Glutamatergic neuron (in vitro differentiated cells): ENCODE measurements around the gene NIPAL4. TPM values are rescaled to one million over a fixed set of nuclear protein-coding genes. Genes with fewer than 3 reads are reported as not detected.
"Not testable (repeated sequence)": the region's sequence is repeated elsewhere in the genome, so short reads cannot be mapped to it uniquely, and the experiment has no call there.

Source experiments
- DNase-seq: peaks from one replicate; pipeline ENCODE4 v3.0.0; 2022
- H3K27ac Mint-ChIP-seq: one replicate; pipeline ENCODE4 v1.8.0; 2020; ENCODE audit warnings: mild to moderate bottlenecking, mixed read lengths, inconsistent platforms; ENCODE audit not compliant: unreplicated experiment
- H3K27me3 Mint-ChIP-seq: one replicate; pipeline ENCODE4 v1.8.0; 2020; ENCODE audit warnings: mild to moderate bottlenecking, moderate library complexity, mixed read lengths, inconsistent platforms; ENCODE audit not compliant: unreplicated experiment
- H3K36me3 Mint-ChIP-seq: one replicate; pipeline ENCODE4 v1.8.0; 2020; ENCODE audit warnings: mild to moderate bottlenecking, mixed read lengths, inconsistent platforms; ENCODE audit not compliant: unreplicated experiment
- H3K4me1 Mint-ChIP-seq: one replicate; pipeline ENCODE4 v1.8.0; 2020; ENCODE audit warnings: mild to moderate bottlenecking, low read depth, mixed read lengths, inconsistent platforms; ENCODE audit not compliant: unreplicated experiment
- H3K4me3 Mint-ChIP-seq: one replicate; pipeline ENCODE4 v1.8.0; 2020; ENCODE audit warnings: mild to moderate bottlenecking, mixed read lengths, inconsistent platforms; ENCODE audit not compliant: unreplicated experiment
- H3K9me3 Mint-ChIP-seq: one replicate; pipeline ENCODE4 v1.8.0; 2020; ENCODE audit warnings: mild to moderate bottlenecking, moderate library complexity, mixed read lengths, inconsistent platforms; ENCODE audit not compliant: unreplicated experiment
- CTCF ChIP-seq: fragments of 200-600 bp; sonication (generic); IDR thresholded peaks from one replicate; pipeline ENCODE4 v1.5.0; 2021; ENCODE audit not compliant: partially characterized antibody, unreplicated experiment
- long read RNA-seq: library from polyadenylated mRNA; unstranded; transcript quantifications from one replicate; pipeline ENCODE4 v2.0.0, GENCODE V29; 2020; ENCODE audit not compliant: unreplicated experiment
- total RNA-seq: library from RNA; stranded (reverse); fragmentation: NEBNext Ultra II Directional; extraction: Animal tissue kit (Norgen Biotek cat#: 25700); gene quantifications from one replicate; pipeline ENCODE4 v1.2.1, GENCODE V29; 2021; ENCODE audit not compliant: unreplicated experiment

The NIPAL4 gene
- total RNA-seq = not detected
- long read RNA-seq = 0 reads

GRCh38 chr5:157459715-157460599 lies at the start of gene NIPAL4:
Gene NIPAL4 (plus strand): TSS chr5:157460213. CDS start chr5:157460321, 108 bp downstream.
- no peaks in the 10 kb centered on the region for H3K36me3 Mint-ChIP-seq
- H3K9me3 Mint-ChIP-seq = no peaks in the 10 kb centered on the region
- H3K27me3 Mint-ChIP-seq = peaks cover 16% of the 10 kb centered on the region
- no peak for TF ChIP-seq CTCF
- DNase-seq = peak; percentile 34
- H3K4me3 Mint-ChIP-seq = peak within 1 kb of the TSS; percentile 74
- H3K27ac Mint-ChIP-seq = no peak within 1 kb of the TSS
- peaks cover 3% of the 10 kb centered on the region for H3K4me1 Mint-ChIP-seq

GRCh38 chr5:157415838-157416237 lies 44.2 kb upstream of the NIPAL4 start:
- Mint-ChIP-seq H3K36me3 (peaks cover 5% of the 10 kb centered on the region), H3K27me3 (peaks cover 2% of the 10 kb centered on the region), H3K27ac (no peak overlapping the region), H3K4me1 (no peaks in the 10 kb centered on the region), H3K4me3 (no peak overlapping the region), H3K9me3 (peaks cover 3% of the 10 kb centered on the region)
- no peak for DNase-seq
- no peak for TF ChIP-seq CTCF

- not testable (repeated sequence) for H3K27me3 Mint-ChIP-seq, H3K27ac Mint-ChIP-seq, H3K36me3 Mint-ChIP-seq, DNase-seq, H3K4me3 Mint-ChIP-seq, H3K4me1 Mint-ChIP-seq, H3K9me3 Mint-ChIP-seq
These were observed 40.5 kb upstream of the NIPAL4 start for GRCh38 chr5:157419521-157419920.

GRCh38 chr5:157429920-157430319 lies 30.1 kb upstream of the NIPAL4 start:
- not testable (repeated sequence) for H3K36me3 Mint-ChIP-seq, H3K27ac Mint-ChIP-seq, H3K4me1 Mint-ChIP-seq, H3K27me3 Mint-ChIP-seq, DNase-seq, H3K4me3 Mint-ChIP-seq, H3K9me3 Mint-ChIP-seq

GRCh38 chr5:157431544-157432200 lies 28.3 kb upstream of the NIPAL4 start:
- no peak overlapping the region for H3K4me3 Mint-ChIP-seq
- no peaks in the 10 kb centered on the region for H3K9me3 Mint-ChIP-seq
- DNase-seq = no peak
- H3K4me1 Mint-ChIP-seq = no peaks in the 10 kb centered on the region
- no peaks in the 10 kb centered on the region for H3K36me3 Mint-ChIP-seq
- TF ChIP-seq CTCF = peak; percentile 39
- H3K27ac Mint-ChIP-seq = no peak overlapping the region
- H3K27me3 Mint-ChIP-seq = no peaks in the 10 kb centered on the region

- no peak for DNase-seq
- H3K4me1 Mint-ChIP-seq = no peaks in the 10 kb centered on the region
- no peak overlapping the region for H3K27ac Mint-ChIP-seq
- no peak overlapping the region for H3K4me3 Mint-ChIP-seq
- no peaks in the 10 kb centered on the region for H3K36me3 Mint-ChIP-seq
- no peaks in the 10 kb centered on the region for H3K9me3 Mint-ChIP-seq
- no peaks in the 10 kb centered on the region for H3K27me3 Mint-ChIP-seq
- TF ChIP-seq CTCF = no peak
These were observed 25.9 kb upstream of the NIPAL4 start for GRCh38 chr5:157434096-157434495.
